Sciatic nerve (tissue), 2 donors: Measurements from ENCODE around the gene SURF2. TPM values are rescaled to one million over a fixed set of nuclear protein-coding genes. Genes with fewer than 3 reads are reported as not detected.
"Not testable (repeated sequence)": the region's sequence is repeated elsewhere in the genome, so short reads cannot be mapped to it uniquely, and the experiment has no call there.

Source experiments
- ATAC-seq: fragments of 200-7000 bp; cut with Tn5 transposase; one replicate; pipeline ENCODE4 v1.9.1; 2020; ENCODE audit warnings: mild to moderate bottlenecking, moderate library complexity
- DNase-seq: peaks from one replicate; pipeline ENCODE4 v3.0.0-alpha.2; 2020; ENCODE audit warnings: low spot score
- intact Hi-C: fragments of 100-400 bp; cut with DNase I; formaldehyde crosslinking; loops from one replicate; pipeline ENCODE4 v1.14.2; 2022
- total RNA-seq: library from RNA; stranded (reverse); fragmentation: NEBNext Ultra II Directional; extraction: Animal tissue kit (Norgen Biotek cat#: 25700); gene quantifications from one replicate; pipeline ENCODE4 v1.2.1, GENCODE V29; 2021
- donor health status: DM: no; HTN: no; CAD: no.
- donor health status: DM: no; HTN: no; CAD: no.

SURF2 gene
- 13.6 TPM for total RNA-seq

DNA sequence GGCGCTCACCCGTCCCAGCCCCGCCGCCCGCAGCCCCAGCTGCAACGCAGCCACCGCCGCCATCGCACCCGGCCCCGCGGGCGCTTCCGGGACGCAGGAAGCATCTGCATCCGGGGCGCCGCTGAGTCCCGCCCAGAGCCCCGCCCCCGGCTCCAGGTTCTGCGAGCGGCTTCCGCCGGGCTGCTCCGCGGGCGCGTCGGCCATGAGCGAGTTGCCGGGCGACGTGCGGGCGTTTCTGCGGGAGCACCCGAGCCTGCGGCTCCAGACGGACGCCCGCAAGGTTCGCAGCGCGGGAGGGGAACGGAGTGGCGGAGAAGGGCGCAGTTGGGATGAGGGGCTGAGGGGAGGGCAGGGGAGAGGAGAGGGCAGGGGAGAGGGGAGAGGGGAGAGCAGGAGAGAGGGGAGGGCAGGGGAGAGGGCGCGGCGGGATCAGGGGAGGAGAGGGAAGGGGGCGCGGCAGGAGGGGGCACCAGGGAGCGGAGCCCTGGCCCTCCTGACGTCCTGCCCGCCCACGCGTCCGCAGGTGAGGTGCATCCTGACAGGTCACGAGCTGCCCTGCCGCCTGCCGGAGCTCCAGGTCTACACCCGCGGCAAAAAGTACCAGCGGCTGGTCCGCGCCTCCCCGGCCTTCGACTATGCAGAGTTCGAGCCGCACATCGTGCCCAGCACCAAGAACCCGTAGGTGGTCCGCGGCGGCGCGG, at the start of gene SURF2, which contains the start of gene SURF1:
Gene SURF2, plus strand, starts transcription at position 160 of the 701 bp plus-strand sequence. Its CDS starts 43 bp downstream, at position 203.
Gene SURF1, minus strand, starts transcription at position 97 of the 701 bp plus-strand sequence. Its CDS starts 34 bp downstream, at position 63.
- intact Hi-C loops: no loop called here
- DNase-seq (peak; percentile 93), ATAC-seq (peak; percentile 93)

DNA sequence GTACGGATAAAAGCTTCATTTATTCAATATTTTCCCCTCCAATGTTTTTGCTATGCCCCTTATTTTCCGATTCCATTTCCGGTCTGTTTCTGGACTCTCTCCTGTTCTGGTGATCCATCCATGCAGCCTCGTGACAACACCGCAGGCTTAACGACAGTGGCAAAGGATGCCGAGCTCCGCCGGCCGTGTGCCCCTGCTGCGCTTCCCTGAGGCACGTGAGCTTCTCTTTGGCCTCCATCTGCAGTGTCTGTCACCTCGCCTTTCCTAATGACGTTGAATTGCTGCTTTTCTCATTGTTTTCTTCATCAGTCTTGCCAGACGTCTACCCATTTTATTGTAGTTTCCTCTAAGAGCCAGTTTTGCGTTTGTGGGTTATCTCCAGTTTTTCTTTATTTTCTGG, 49.0 kb upstream of the SURF2 start:
- no peak for ATAC-seq
- intact Hi-C loops: no loop called here
- no peak for DNase-seq

DNA sequence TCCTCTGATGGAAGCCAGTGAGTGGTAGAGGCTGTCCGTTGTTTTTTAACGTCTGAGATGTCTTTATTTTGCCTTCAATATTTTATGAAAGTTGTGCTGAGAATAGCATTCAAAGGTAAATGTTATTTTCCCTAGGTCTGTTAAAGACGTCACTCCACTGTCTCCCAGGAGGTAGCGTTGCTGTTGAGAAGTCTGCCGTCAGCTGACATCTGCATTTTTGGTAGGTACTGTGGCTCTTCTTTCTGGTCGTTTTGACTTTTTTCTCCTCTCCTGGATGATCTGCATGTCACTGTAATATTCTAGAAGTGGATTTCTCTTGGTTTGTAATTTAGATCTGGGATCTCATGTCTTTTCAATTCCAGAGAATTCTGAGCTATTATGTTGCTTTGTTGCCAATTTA, 46.7 kb upstream of the SURF2 start:
- no peak for DNase-seq
- ATAC-seq: no peak
- intact Hi-C loops: no loop called here

DNA sequence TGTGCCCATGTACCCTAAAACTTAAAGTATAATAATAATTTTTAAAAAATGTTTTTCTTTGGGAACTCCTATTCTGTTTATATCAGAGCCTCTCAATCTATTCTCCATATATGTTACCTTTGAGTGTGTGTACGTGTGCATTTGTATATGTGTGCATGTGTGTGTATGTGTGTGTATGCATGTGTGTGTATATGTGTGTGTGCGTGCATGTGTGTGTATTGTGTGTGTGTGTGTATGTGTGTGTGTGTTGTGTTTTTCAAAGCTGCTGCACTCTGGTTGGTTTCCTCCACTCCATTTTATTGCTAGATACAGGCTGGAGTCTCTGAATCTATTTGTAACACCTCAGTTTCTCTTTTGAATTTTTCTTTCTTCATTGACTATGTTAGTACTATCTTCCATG, 40.4 kb upstream of the SURF2 start:
- ATAC-seq: no peak
- no peak for DNase-seq
- intact Hi-C loops: no loop called here

DNA sequence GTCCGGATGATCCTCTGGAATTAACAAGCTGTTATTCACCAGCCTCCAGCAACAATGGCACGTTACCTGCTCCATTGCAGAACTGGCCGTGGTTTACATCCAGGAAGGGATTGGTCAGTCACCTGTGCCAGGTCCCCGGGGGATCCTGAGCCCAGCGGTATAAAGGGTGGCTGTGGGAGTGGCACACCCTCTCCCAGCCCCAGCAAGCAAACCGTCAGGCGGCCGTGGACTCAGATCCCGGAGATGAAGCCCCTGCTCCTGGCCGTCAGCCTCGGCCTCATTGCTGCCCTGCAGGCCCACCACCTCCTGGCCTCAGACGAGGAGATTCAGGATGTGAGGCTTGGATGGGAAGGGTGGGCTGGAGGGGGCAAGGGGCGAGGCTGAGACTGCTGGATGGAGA, 38.8 kb upstream of the SURF2 start:
- not testable (repeated sequence) for ATAC-seq
- peak; percentile 46 for DNase-seq

DNA sequence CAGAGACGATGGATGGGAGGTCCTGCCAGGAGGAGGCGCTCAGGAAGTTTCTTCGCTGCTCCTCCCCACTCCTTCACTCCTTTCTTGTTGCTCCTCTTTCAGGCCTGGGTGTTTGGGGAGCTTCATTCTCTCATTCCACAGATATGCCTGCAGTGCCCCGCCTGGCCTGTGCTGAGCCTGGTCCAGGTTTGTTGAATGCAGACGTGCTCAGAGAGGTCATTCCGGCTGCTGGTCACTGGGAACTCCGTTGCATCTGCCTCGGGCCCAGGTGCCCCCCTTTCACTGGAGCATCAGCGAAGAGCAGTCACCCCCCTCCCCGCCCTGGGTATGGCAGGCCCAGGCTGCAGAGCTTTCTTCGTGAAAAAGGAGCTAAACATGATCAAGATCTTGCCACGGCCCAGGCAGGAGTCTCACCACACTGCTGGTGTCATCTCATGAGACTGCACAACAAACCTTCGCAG, 35.9 kb upstream of the SURF2 start:
- no peak for DNase-seq
- intact Hi-C loops: no loop called here
- no peak for ATAC-seq

More for the DNA sequence above, 38.8 kb upstream of the SURF2 start:
- intact Hi-C loops: not testable (repeated sequence)

DNA sequence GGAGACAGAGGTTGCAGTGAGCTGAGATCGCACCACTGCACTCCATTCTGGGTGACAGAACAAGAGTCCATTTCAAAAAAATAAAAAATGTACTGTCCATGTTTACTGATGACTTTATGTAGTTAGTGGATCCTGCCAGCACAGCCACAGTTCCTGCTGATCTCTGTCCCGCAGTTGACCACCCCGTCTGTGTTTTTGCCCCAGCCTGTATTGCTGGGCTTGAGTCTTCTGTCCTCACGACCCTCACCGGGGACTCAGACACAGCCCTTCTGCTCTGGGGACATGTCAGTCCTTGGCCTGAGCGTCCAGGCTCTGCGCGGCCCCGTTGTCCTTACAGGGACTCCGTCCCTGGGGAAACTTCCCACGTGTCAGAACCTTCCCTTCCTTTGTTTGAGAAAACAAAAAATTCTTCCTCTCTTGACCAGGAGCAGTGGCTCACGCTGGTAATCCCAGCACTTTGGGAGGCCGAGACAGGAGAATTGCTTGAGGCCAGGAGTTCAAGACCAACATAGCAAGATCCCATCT, 34.9 kb upstream of the SURF2 start:
- intact Hi-C loops: no loop called here
- no peak for ATAC-seq
- DNase-seq: no peak

DNA sequence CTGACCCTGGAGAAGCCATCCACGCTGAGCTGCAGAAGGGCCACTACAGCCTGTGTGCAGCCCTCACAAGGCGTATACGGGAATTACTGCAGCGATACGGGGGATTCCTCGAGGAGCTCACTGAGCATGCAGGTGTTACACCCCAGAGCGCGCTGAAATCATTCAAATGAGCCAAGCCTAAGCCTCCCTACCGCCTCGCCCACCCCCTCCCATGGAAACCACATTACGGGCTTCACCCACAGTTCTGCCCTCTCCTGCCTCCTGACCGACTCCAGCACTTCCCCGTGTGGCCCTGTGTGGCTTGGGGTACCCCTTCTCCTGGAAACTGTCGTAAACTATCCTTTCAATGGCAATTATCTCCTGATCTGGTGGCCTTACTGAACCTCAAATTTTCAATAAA, 33.6 kb upstream of the SURF2 start:
- DNase-seq: no peak
- intact Hi-C loops: no loop called here
- no peak for ATAC-seq

DNA sequence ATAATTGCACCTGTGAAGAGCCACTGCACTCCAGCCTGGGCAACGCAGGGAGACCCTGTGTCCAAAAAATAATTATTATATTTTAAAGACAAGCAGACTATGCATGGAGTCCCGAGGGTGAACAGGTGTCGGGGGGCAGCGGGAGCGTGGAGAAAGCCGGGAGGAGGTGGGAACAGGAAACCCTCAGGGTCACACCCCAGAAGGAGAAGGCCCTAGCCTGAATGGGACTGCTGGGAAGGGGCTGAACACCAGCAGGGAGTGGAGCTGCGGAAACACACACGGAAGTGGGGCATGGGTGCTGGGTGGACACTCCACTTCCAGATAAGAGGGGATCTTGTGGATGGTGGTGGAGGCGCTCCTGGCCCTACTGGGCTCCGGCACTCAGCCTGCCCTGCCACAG, 33.1 kb upstream of the SURF2 start:
- DNase-seq: no peak
- intact Hi-C loops: no loop called here
- ATAC-seq: no peak

DNA sequence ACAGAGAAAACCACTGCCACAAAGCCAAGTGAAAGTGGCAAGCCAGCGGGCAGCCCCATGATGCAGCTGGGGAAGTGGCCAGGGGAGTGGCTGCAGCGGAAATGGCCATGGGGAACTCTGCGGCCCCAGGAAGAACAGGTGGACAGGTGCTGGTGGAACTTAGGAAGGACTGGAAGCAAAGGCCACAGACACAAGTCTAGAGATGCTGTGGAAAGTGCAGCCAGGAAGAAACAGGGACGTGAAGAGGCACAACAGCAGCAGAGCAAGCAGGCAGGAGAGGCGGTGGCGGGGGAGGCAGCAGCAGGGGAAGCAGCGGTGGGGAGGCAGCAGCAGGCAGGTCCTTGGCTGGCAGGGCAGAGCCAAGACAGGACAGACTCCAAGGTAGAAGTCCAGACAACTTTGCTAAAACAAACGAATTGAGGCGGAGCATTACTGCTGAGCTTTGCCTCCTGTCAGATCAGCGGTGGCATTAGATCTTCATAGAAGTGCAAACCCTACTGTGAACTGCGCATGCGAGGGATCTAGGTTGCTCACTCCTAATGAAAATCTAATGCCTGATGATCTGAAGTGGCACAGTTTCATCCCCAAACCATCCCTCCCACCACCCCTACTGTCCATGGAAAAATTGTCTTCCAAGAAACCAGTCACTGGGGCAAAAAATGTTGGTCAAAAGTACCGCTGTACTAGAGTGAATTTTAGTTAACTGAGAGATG, 32.2 kb upstream of the SURF2 start:
- intact Hi-C loops: no loop called here

DNA sequence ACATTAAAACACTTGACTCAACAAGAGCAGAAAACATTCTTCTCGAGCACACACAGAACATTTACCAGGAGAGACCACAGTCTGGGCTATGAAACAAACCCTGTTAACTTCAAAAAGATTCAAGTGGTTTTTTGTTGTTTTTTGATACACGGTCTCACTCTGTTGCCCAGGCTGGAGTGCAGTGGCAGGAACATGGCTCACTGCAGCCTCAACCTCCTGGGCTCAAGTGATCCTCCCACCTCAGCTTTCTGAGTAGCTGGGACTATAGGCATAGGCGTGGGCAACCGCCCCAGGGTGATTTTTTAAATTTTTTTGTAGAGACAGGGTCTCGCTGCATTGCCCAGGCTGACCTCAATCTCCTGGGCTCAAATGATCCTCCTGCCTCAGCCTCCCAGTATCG, 29.3 kb upstream of the SURF2 start:
- intact Hi-C loops, ATAC-seq, DNase-seq: not testable (repeated sequence)

More for the DNA sequence above, 32.2 kb upstream of the SURF2 start:
- DNase-seq (no peak), ATAC-seq (no peak)

DNA sequence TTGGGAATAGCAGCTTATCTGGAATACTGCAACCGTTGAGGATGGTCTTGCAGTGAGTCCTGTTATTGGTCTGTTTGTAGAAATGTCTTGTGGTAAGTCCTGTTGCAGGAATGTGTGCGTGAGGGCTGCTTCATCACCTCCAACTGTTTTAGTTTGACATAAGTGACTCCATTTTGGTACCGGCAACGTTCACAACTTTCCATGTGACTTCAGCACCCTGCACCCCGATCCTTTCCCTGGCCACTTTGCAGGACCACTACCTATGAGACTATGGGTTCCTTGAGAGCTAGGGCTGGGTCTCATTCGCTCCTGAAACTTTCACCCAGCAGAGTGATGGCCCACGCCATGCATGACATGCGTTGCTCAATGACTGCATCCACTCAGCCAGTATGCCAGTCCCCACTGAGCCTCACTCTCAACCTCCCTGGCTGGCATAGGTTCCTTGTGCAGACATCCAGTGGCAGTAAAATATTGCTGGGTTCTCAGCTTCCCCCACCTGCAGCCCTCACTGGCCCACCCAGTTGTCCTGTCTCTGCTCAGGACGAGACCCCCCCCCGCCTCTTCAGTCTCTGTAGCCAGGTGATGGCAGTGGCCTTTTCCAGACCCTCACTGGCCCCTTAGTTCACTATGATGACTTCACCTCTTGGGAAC, 28.4 kb upstream of the SURF2 start:
- DNase-seq: peak; percentile 37
- intact Hi-C loops: no loop called here
- no peak for ATAC-seq

DNA sequence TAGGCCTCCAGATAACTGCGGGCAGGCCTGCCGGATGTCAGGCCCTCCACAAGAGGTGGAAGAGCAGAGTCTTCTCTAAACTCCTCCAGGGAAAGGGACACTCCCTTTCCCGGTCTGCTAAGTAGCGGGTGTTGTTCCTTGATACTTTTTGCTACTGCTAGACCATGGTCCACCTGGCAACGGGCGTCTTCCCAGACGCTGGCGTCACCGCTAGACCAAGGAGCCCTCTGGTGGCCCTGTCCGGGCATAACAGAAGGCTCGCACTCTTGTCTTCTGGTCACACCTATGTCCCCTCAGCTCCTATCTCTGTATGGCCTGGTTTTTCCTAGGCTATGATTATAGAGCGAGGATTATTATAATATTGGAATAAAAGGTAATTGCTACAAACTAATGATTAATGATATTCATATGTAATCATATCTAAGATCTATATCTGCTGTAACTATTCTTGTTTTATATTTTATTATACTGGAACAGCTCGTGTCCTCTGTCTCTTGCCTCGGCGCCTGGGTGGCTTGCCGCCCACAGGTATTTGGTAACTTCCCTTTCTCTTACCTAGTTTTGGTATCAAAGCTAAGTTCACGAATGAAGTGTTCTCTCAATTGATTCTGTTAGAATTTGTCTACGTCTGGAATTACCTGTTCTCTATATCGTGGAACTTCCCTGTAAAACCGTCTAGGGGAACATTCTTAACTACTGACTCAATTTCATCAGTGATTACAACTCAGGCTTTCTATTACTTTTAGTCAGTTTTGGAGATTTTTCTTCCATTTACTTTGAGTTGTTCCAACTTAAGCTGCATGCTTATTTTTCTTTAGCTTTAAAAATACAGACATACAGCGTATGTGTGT, 26.8 kb upstream of the SURF2 start:
- intact Hi-C loops: loop anchor here (10.0 kb wide), 1 partner anchor 145 kb away; no protein-coding TSS in a partner anchor
- DNase-seq: peak; percentile 55
- ATAC-seq: not testable (repeated sequence)

DNA sequence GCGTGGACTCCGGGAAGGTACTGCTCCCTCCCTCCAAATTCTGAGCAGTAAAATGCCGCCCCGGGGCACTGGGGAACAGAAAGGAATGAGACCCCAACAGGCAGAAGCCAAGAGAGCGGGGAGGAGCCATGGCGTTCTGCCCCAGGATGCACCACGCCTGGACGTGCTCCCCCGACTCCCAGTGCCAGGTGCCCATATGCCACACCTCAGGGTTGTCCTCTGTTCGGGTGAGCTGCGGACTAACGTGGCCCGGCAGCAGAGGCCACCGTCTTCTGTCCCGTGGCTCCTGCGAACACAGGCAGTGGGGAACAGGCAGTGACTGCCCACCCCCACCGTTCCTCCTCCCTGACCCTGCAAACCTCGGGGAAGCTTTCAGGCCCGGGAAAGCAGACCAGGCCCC, 25.1 kb upstream of the SURF2 start:
- intact Hi-C loops: loop anchor here (10.0 kb wide), 1 partner anchor 146 kb away; no protein-coding TSS in a partner anchor
- no peak for DNase-seq
- no peak for ATAC-seq

DNA sequence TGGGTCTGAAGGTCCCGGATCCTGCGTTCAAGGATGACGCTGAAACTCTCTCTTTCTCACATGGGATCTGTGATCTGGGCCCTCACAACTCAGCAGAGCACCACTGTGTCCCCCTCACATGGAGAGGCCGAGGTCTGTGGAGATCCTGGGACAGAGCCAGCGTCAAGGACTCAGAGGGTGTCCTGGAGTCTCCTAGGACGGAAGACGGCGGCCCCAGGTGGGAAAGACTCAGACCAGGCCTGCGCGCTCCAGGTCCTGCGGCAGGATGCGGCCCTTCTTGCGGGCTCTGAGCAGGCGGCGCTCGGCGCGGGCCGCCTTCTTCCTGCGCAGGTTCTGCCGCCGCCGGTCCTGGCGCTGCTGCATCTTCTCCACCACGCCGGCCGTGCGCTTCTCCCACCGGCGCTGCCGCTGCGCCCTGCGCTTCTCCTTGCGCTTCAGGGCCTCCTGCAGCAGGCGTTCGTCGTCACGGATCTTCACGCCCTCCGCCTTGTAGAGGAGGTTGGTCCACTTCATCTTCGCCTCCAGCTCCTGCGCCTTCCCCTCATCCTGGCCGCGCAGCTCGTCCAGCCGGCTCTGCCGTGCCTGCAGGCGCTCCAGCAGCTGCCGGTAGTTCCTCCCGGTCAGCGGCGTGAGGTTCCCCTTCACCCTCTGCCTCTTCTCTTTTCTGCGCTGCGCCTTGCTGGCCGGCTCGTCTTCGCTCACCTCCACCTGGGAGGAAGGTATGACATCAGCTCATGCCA, 24.5 kb upstream of the SURF2 start:
- intact Hi-C loops: loop anchor here (10.0 kb wide), 1 partner anchor 147 kb away; no protein-coding TSS in a partner anchor
- ATAC-seq (no peak), DNase-seq (peak; percentile 54)

DNA sequence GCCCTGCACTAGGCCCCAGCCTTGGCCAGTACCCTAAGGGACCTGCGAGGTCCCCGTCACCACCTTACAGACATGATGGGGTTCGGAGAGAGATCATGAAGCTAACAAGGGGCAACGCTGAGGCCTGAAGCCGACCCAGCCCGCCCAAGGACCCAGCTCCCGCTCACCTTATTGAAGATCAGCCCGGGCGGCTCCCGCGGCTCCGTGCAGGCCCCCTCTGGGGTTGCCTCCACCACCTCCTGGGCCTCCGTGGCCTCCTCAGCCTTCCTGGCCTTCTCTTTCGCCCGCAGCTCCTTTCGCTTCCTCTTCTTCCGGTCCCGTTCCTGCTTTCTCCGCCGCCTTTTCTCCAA, 24.0 kb upstream of the SURF2 start:
- ATAC-seq (no peak), DNase-seq (peak; percentile 40)
- intact Hi-C loops: loop anchor here (10.0 kb wide), 1 partner anchor 148 kb away; no protein-coding TSS in a partner anchor

DNA sequence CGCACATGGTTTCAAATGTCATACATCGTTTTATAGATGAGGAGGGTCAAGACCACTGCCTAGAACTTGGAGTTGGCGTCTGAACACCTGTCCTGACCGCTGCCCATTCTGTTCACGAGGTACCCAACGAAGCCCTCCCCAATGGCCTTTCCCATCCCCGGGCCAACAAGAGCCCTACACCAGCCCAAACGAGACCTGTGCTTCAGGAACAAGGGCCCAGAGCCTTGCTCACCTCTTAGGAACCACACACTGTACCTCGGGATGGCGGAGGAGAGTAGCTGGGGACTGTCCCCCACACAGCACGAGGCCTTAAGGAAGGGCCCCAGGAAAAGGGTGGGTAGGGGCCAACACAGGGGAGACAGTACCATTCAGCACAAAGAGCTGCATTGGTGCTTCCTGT, 23.3 kb upstream of the SURF2 start:
- intact Hi-C loops: loop anchor here (10.0 kb wide), 1 partner anchor 148 kb away; no protein-coding TSS in a partner anchor
- DNase-seq: peak; percentile 32
- ATAC-seq: no peak

DNA sequence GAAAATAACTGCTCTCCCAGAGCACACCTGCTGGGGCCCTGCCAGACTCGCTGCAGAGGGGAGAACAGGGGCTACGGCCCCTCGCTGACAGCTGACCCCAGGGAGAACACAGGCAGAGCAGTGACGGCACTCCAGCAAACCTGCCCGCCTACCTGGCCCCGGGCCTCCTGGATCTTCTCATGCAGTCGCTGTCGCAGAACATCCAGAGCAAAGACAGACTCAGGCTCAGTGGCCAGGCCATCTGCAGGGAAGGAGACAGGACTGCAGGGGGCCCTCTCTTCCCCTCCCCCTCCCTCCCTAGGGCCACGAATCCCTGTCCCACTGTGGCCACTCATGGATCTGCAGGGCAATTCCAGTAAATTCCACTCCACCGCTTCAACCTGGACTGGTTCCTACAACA, 22.8 kb upstream of the SURF2 start:
- peak; percentile 55 for DNase-seq
- no peak for ATAC-seq
- intact Hi-C loops: loop anchor here (10.0 kb wide), 1 partner anchor 149 kb away; no protein-coding TSS in a partner anchor
